Fibroblast of lung (primary cell): ENCODE results near the gene RBPJL.

ENCODE experiments used
- EZH2 ChIP-seq: IDR thresholded peaks from 2 replicates; pipeline ENCODE4 v1.5.1; 2012; ENCODE audit warnings: low read length, control low read depth, mild to moderate bottlenecking; ENCODE audit errors: missing control alignments
- TF ChIP-seq, protein P1 (sequence below), 2 donors: IDR thresholded peaks in 1 of 2; conservative IDR thresholded peaks in 1 of 2; 1 replicate in 1 of 2; 2 replicates in 1 of 2; pipeline ENCODE4 v1.5.1; 2011 to 2012; ENCODE audit warnings: low read length in 2 of 2, control low read depth in 1 of 2, inconsistent platforms in 1 of 2, low read depth in 1 of 2, mild to moderate bottlenecking in 1 of 2

- TF ChIP-seq, protein P1, sequence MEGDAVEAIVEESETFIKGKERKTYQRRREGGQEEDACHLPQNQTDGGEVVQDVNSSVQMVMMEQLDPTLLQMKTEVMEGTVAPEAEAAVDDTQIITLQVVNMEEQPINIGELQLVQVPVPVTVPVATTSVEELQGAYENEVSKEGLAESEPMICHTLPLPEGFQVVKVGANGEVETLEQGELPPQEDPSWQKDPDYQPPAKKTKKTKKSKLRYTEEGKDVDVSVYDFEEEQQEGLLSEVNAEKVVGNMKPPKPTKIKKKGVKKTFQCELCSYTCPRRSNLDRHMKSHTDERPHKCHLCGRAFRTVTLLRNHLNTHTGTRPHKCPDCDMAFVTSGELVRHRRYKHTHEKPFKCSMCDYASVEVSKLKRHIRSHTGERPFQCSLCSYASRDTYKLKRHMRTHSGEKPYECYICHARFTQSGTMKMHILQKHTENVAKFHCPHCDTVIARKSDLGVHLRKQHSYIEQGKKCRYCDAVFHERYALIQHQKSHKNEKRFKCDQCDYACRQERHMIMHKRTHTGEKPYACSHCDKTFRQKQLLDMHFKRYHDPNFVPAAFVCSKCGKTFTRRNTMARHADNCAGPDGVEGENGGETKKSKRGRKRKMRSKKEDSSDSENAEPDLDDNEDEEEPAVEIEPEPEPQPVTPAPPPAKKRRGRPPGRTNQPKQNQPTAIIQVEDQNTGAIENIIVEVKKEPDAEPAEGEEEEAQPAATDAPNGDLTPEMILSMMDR (conservative IDR thresholded peaks at IDR 0.05 in 1 of 2, IDR thresholded peaks at IDR 0.05 in 1 of 2; ENCODE audit: low read depth in 1 of 2, low read length in 2 of 2), result no peak
- no peak for TF ChIP-seq EZH2
These were observed 34.9 kb downstream of the RBPJL start for GRCh38 chr20:45341579-45341938.
